Ishikawa (cell line): Measurements from ENCODE around the gene ATP1A1.

ENCODE experiments used
- EP300 ChIP-seq: IDR thresholded peaks from 2 replicates; pipeline ENCODE4 v1.6.1; 2012; ENCODE audit warnings: borderline replicate concordance
- MAX ChIP-seq: IDR thresholded peaks from 2 replicates; pipeline ENCODE4 v1.6.1; 2012
- RAD21 ChIP-seq: IDR thresholded peaks from 2 replicates; pipeline ENCODE4 v1.6.1; 2012; ENCODE audit warnings: low read depth
- REST ChIP-seq: IDR thresholded peaks from 2 replicates; pipeline ENCODE4 v1.6.1; 2012; ENCODE audit warnings: low read depth, mild to moderate bottlenecking
- TEAD4 ChIP-seq: IDR thresholded peaks from 2 replicates; pipeline ENCODE4 v1.6.1; 2012
- YY1 ChIP-seq: IDR thresholded peaks from 2 replicates; pipeline ENCODE4 v1.6.1; 2012; ENCODE audit warnings: low read depth

GRCh38 chr1:116403496-116404136 lies 30.6 kb downstream of the ATP1A1 start:
- TF ChIP-seq YY1 = no peak
- TF ChIP-seq RAD21 = no peak
- TF ChIP-seq TEAD4 = no peak
- no peak for TF ChIP-seq REST
- TF ChIP-seq EP300 = no peak
- TF ChIP-seq MAX = no peak
